NCI-H2107 treated with DMSO at 0.1 percent for 48 hours (cell line): ENCODE measurements around the gene PTF1A.

ENCODE experiments used
- DNase-seq: peaks from one replicate; lab custom pipeline; 2025; ENCODE audit not compliant: unreplicated experiment; lab: John Stamatoyannopoulos, UW

Gene PTF1A

GRCh38 chr10:23186178-23186577, 5.9 kb upstream of the PTF1A start:
- DNase-seq: no peak

GRCh38 chr10:23186697-23187096, 5.4 kb upstream of the PTF1A start:
- no peak for DNase-seq

- DNase-seq: no peak
Measured at GRCh38 chr10:23187155-23187554, 5.0 kb upstream of the PTF1A start.

GRCh38 chr10:23189024-23189423, 3.1 kb upstream of the PTF1A start:
- DNase-seq: no peak

GRCh38 chr10:23190872-23191763, 994 bp upstream of the PTF1A start:
- no peak for DNase-seq

GRCh38 chr10:23192712-23193434, 761 bp downstream of the PTF1A start:
- no peak for DNase-seq

GRCh38 chr10:23193435-23194074, 1.4 kb downstream of the PTF1A start:
- no peak for DNase-seq

- DNase-seq: no peak
Measured at GRCh38 chr10:23194471-23194965, 2.4 kb downstream of the PTF1A start.

GRCh38 chr10:23194966-23195845, 3.1 kb downstream of the PTF1A start:
- DNase-seq: no peak

- no peak for DNase-seq
Measured at GRCh38 chr10:23195846-23196600, 3.9 kb downstream of the PTF1A start.

- no peak for DNase-seq
Measured at GRCh38 chr10:23196915-23197314, 4.8 kb downstream of the PTF1A start.

GRCh38 chr10:23197416-23197861, 5.3 kb downstream of the PTF1A start:
- peak; percentile 5 for DNase-seq

GRCh38 chr10:23198610-23198939, 6.5 kb downstream of the PTF1A start:
- DNase-seq: no peak

- no peak for DNase-seq
Measured at GRCh38 chr10:23198940-23199767, 7.0 kb downstream of the PTF1A start.

- DNase-seq: no peak
Measured at GRCh38 chr10:23199768-23200511, 7.8 kb downstream of the PTF1A start.

- DNase-seq: no peak
Measured at GRCh38 chr10:23200586-23200985, 8.5 kb downstream of the PTF1A start.

GRCh38 chr10:23200997-23201652, 9.0 kb downstream of the PTF1A start:
- DNase-seq: no peak

- DNase-seq: no peak
Measured at GRCh38 chr10:23201837-23202236, 9.7 kb downstream of the PTF1A start.
